Hypothalamus (tissue), 51 donors: ENCODE results near the gene CHKA.

Source experiments
- DNase-seq, 51 donors: peaks; one replicate each; lab custom pipeline; 2025; lab: John Stamatoyannopoulos, UW

CHKA gene

GRCh38 chr11:68077617-68078582, 43.3 kb downstream of the CHKA start:
- DNase-seq = no peak

- no peak for DNase-seq
Observed at GRCh38 chr11:68076371-68077042, 44.7 kb downstream of the CHKA start.

GRCh38 chr11:68074584-68075352, 46.4 kb downstream of the CHKA start:
- DNase-seq = no peak

GRCh38 chr11:68071281-68072048, 49.7 kb downstream of the CHKA start:
- DNase-seq = no peak

- no peak for DNase-seq
Observed at GRCh38 chr11:68067991-68068390, 53.2 kb downstream of the CHKA start.

- DNase-seq = peak in 17 of 51 donors; percentile 17 to 58 (median 40)
Observed at GRCh38 chr11:68066742-68067141, 54.4 kb downstream of the CHKA start.

- no peak for DNase-seq
Observed at GRCh38 chr11:68065841-68066240, 55.3 kb downstream of the CHKA start.

- no peak for DNase-seq
Observed at GRCh38 chr11:68064926-68065325, 56.3 kb downstream of the CHKA start.

GRCh38 chr11:68061508-68061907, 59.7 kb downstream of the CHKA start:
- no peak for DNase-seq

- no peak for DNase-seq
Observed at GRCh38 chr11:68057807-68058206, 63.4 kb downstream of the CHKA start.

GRCh38 chr11:68056317-68057285, 64.6 kb downstream of the CHKA start:
- DNase-seq = no peak

GRCh38 chr11:68053981-68054812, 67.0 kb downstream of the CHKA start:
- DNase-seq = no peak

- DNase-seq = no peak
Observed at GRCh38 chr11:68053117-68053516, 68.1 kb downstream of the CHKA start.

GRCh38 chr11:68052137-68052873, 68.9 kb downstream of the CHKA start:
- DNase-seq = no peak

- no peak for DNase-seq
Observed at GRCh38 chr11:68051191-68052136, 69.7 kb downstream of the CHKA start.

- no peak for DNase-seq
Observed at GRCh38 chr11:68050371-68050841, 70.8 kb downstream of the CHKA start.
